HG02852 (cell line): ENCODE measurements around the gene HMOX2.

Experiments used
- ATAC-seq: cut with Tn5 transposase; IDR thresholded peaks from one replicate; pipeline ENCODE4 v1.9.1; 2021; ENCODE audit warnings: mild to moderate bottlenecking, moderate library complexity; ENCODE audit not compliant: unreplicated experiment

Gene HMOX2

DNA sequence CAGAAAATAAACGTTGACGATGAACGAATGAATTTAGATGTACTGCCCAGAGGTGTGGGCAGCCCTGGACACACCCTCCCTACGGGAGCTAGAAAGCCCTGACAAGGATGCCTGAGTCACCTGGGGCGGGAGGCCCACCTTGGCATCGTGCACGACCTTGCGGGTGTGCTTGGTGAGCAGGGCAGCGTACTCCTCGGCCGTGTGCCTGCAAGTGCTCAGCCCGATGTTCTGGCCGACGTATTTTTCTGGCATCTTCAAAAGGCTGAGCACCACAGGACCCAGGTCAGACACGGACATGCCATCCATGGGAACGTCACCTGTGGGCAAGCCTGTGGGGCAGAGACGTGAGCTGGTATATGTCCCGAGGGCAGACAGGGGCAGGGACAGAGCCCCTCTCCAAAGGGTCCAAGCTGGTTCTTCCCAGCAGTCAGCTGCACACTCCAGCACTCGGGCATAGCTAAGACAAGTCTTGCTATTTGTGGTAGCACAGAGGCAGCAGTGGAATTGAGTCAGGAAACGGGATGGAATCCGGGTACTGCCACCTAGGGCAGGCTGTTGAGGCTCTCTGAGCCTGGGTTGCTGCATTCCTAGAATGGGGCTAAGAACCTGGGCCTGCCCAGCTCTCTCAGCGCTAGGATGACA is 12.6 kb upstream of the HMOX2 start:
- ATAC-seq = no peak

DNA sequence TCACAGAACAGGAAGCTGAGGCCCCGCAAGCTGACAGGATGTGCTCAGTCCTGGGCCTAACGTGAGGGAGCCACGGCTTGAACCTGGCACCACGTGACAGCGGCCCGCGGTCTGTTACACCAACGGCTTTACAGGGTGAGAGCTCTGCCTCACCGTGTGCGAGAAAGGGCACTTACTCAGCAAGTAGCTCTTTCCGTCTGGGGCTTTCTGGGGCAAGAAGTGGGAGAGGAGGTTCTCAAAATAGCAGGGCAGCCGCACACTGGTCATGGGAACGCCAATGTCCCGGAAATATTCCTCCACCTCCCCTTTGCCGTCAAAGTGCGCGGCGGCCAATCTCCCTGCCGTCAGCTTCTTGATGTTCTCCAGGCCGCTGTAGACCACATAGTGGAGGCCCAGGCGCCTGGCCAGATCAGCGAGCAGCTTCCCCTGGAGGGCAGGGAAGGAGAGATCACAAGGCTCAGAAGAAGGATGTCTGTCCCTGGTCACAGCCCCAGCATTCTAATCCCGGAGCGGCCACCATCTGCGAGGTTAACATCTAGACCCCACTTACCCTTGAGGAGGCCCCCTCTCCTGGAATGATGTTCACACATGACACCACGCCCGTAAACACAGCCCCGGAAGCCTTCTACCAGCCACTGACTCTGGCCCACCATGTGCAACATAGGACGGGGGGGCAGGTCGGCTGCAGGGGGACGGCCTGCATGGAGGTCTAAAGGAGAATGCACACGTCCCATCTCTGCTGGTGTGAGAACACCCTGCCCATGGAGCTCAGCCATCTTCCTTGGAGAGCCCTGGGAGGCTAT is 10.0 kb upstream of the HMOX2 start:
- no peak for ATAC-seq

DNA sequence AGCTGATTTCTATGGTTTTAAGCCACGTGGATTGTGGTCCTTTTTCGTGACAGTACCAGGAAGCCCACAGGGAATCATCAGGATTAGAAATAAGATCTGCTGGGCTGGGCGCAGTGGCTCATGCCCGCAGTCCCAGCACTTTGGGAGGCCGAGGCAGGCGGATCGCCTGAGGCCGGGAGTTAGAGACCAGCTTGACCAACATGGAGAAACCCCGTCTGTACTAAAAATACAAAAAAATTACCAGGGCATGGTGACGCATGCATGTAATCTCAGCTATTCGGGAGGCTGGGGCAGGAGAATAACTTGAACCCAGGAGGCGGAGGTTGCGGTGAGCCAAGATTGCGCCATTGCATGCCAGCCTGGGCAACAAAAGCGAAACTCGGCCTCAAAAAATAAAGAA is 8.3 kb upstream of the HMOX2 start:
- no peak for ATAC-seq

DNA sequence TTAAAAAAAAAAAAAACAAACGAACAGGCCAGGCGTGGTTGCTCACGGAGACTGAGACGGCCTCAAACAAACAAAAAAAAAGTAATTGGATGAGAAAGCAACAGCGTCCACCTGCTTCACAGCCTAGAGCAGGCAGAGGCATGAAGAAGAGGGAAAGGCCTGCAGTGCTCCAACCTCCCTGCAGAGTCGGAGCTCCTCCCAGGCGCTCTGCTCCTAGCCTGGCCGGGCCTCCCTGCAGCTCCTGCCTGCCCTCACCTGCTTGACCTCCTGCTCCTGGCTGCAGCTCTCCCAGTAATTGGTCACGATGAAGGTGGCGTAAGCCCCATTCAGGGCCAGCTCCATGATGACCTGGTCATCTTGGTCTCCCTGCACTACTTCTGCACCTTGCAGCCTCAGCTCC is 7.2 kb upstream of the HMOX2 start:
- ATAC-seq = no peak

DNA sequence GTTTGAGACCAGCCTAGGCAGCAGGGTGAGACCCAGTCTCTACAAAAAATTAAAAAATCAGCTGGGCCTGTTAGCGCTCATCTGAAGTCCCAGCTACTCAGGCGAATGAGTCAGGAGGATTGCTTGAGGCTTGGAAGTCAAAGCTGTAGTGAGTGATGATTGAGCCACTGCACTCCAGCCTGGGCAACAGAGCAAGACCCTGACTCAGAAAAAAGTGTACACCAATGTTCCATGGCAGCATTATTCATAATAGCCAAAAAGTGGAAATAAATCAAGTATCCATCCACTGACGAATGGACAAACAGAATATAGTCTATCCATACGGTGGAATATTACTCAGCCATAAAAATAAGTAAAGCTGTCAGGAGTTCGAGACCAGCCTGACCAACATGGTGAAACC is 4.3 kb upstream of the HMOX2 start:
- ATAC-seq = no peak

DNA sequence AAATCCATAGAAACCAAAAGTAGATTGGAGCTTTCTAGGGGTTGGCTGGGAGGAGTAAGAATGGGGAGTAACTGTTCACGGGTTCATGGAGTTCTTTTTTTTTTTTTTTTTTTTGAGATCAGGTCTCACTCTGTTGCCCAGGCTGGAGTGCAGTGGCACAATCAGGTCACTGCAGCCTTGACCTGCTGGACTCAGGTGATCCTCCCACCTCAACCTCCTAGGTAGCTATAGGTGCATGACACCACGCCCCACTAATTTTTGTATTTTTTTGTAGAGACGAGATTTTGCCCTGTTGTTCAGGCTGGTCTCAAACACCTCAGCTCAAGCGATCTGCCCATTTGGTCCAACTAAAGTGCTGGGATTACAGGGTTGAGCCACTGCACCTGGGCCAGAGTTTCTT is 3.3 kb upstream of the HMOX2 start:
- no peak for ATAC-seq

DNA sequence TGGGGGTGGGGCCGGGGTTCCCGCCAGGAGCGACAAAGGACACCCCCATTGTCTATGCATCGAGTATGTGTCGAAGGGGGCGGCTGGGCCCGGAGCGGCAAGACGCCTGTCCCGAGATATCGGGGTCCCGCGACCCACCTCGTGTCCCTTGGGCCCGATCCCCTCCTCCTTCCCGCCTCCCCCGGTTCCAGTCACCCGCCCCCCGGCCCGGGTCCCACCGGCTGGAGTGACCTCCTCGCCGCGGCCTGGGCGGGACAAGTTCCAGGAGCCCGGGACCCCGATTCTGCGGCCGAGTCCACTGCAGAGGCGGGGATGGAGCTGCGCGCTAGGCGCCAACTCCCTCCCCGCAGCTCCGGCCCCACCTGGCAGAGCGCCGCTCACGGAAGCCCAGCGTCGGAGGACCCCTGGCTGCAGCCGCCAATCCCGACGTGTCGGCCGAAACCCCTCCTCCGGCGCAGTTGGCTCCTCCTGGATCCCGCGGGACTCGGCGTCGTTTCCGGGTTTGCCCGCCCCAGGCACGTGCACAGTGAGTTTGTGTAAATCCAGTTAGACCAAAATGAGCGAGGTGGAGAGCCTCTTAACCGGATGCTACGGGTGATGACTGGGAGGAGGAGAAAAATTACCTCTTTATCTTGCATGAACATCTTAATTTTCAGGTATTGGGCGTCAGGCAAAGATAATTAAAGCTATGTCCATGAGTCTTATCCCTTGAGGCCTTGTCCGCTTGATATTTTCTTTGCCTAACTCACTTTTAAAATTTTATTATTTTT is 1.8 kb upstream of the HMOX2 start, which contains the start of gene NMRAL1:
Gene NMRAL1, minus strand, starts transcription at position 434 of the 770 bp plus-strand sequence. CDS start 493 bp downstream, outside the sequence.
- ATAC-seq = no peak

DNA sequence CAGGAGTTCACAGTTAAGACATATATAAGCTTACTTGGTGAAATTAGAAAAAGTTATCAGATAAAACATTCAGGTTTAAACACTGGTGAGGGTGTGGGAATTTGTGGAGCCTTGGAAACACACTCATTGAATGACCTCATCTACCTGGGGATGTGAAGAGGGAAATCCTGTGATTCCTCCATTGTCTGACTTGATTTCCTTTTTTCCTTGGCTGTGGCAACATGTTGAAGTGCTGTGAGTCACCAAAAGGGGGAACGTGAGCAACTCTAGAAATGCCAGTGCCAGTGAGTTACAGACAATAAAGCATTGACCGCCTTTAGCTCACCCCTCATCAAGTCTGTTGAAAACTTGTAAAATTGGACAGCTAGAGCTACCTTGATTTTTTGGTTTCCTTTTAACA is 1.8 kb downstream of the HMOX2 start:
- ATAC-seq = no peak

DNA sequence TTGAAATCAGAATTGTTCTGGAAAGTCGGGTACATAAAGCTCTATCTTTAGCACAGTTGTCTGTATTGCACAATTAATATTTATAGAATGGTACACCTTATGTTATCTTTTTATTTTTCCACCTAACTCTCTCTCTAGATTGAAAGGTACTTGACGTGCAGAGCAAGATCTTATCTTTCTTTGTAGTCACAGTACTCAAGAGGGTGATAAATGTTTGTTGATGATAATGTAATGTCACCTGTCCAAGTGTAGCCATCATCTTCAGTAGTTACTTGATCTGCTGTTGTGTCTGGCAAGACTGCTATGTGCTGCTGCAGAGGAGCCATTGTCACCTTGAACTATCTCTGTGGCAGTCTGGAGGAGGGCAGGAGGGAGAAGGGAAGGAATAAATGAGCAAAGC is 5.3 kb downstream of the HMOX2 start:
- no peak for ATAC-seq

DNA sequence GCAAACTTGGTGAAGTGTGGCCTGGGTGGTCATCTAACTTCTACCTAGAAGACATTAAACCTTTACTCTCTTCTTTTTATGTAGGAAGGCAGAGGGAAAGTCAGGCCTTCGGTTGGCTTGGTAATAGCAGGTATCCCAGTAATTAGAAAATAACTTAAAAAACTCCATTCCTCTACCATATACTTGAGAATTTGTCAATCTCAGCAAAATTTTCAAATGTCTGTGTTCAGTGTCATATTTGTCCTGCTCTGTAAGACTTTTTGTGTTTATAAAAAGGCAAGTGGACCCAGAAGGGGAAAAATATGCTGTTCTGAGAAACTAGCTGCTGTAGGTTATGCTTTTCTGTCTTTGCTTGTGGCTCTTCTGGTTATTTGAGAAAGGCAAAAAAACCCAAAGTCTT is 5.8 kb downstream of the HMOX2 start:
- no peak for ATAC-seq

DNA sequence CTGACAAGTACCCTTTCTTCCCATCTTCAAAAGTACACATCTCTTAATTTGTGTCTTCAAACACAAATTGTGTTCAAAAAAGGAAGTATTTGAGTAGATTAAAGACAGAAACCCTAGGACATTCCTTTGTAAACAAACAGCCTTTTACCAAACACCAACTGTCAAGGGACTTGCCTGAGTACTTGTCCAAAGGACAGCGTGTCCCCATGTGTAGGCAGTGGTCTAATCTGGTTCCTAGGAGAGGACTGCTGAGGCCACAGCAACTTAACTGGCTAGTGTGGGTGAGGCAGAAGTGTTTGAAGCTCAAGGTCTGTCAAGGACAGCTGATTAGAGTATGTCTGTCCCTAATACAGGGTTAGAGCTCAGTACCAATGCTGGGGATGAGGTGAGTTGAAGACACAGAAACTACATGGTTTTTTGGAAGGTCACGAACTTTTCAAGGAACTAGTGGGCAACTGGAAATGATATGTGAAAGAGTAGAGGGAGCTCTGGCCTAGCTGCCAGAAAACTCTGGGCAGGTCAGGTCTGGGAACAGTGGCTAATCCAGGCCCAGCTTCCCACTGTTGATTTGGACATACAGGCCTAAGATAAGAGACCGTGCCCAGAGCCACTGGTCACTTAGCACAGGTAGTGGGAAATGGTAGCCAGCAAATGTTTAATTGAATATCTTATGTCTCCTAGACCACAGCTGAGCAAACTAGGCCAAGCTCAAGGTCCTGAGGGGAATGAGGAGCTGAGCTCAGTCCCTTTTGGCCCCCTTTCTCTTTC is 10.1 kb downstream of the HMOX2 start:
- ATAC-seq = no peak

DNA sequence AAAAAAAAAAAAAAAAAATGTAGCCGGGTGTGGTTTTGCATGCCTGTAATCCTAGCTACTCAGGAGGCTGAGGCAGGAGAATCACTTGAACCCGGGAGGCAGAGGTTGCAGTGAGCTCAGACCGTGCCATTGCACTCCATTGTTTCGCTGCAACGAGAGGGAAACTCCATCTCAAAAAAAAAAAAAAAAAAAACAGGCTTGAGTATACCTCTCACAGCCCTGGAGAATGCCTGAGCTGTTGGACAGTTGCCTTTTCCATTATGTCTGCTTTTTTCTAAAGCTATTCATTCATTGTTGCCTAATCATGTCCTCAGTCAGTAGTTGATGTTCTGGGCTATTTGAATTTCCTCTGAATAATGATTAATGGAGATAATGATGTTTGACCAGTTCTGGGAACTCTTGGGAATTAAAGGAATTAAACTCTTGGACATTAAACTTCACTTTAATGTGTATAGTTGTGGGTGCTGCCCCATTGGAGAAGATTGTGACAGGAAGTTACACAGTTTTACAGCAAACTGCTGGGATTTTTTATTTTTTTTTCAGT is 11.8 kb downstream of the HMOX2 start:
- no peak for ATAC-seq

DNA sequence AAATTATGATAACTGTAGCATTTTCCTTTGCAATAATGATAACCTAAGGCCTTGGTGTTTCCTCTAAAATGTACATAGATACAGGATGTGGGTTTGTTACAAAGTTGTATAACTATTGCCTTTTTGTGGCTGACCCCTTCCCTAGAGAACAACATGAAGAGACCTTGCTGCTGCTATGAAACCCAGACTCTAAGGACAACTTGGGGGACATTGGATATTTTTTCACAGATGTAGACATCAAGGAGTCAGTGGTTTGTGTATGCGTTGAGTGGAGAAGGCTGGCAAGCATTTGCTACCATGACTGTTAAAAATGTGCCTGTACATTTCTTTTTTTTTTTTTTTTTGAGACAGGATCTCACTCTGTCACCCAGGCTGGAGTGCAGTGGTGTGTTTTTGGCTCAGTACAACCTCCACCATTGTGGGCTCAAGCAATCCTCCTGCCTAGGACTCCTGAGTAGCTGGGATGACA is 12.3 kb downstream of the HMOX2 start:
- ATAC-seq = no peak

DNA sequence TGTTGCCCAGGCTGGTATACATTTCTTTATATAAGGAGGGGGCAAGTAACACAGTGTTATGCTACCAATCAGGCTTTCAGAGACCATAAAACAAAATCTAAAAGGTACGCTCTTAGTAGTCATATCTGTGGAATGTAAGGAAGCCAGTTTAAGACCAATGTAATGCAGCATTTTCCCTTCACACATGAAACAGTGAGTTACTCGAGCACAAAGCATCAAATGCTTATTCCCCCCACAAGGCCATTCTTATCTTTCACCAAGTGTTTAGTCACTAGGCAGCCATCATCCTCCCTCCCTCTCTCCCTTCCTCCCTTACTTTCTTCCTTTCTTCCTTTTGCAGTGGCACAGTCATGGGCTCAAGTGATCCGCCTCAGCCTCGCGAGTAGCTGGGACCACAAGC is 12.8 kb downstream of the HMOX2 start:
- no peak for ATAC-seq

DNA sequence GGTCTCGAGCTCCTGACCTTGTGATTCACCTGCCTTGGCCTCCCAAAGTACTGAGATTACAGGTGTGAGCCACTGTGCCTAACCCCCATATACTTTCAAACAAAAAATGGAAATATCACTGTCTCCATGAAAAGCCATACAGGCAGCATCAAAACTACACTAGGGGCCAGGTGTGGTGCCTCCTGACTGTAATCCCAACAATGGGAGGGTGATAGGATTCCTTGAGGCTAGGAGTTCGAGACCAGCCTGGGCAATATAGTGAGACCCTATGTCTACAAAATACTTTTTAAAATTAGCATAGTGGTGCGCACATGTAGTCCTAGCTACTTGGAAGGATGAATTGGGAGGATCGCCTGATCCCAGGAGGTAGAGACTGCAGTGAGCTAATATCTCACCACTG is 15.7 kb downstream of the HMOX2 start:
- no peak for ATAC-seq

DNA sequence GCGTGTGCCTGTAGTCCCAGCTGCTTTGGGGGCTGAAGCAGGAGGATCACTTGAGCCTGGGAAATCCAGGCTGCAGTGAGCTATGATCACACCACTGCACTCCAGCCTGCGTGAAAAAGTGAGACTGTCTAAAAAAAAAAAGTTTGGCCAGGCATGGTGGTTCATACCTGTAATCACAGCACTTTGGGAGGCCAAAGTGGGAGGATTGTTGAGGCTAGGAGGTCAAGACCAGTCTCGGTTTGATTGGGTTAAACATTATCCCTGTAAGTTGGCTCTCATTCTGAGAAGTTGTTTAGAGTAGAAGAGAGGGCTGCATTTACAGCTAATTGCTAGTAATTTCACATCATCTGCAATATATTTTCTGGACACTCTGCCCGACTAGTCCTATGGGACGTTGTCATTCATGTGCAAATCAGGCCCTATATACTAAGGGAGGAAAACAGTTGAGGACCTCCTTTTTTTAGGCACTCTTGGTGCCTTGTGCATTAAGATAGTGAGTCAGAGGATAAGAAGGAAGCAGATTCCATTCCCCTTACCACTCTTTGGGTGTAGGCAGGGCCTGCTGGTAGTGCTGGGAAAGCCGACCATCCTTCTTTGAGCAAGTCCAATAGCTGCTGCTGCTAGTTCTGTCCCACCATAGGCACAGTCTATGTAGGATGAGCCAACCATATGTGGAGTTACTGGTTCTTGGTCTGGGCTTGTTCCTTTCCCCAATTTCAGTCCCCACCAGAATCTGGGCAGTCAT is 18.7 kb downstream of the HMOX2 start:
- no peak for ATAC-seq

DNA sequence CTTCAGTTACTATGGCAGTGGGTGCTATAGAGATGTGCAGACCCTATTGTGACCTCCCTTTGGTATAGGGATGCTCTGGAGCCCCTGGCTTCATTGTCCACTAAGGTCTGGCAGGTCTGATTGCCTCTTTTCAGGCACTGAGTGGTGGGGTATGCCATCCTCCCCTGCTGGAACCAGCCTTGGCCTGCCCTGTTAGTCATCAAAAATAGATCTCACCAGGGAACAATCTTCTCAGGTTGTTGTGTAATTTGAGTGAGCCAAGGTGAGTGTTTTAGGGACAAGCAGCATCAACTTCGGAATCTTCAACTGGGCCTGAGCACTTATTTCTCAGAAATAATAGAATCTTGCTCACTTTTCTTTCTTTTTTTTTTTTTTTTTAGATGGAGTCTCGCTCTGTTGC is 19.6 kb downstream of the HMOX2 start:
- ATAC-seq = no peak

DNA sequence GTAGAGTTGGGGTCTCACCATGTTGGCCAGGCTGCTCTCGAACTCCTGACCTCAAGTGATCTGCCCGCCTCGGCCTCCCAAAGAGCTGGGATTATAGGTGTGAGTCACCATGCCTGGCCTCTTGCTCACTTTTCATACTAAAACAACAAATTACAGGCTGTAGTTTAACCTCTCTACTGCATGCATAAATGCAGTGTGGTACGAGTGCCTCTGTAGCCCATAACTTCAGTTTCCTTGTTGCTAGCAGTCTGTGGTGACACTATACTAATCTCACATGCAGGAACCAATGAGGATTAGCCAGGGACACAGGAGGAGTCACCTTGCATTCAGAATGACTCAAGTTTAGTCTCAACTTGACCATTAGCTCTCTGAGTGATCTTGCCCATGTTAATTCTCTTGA is 20.1 kb downstream of the HMOX2 start:
- ATAC-seq = no peak

DNA sequence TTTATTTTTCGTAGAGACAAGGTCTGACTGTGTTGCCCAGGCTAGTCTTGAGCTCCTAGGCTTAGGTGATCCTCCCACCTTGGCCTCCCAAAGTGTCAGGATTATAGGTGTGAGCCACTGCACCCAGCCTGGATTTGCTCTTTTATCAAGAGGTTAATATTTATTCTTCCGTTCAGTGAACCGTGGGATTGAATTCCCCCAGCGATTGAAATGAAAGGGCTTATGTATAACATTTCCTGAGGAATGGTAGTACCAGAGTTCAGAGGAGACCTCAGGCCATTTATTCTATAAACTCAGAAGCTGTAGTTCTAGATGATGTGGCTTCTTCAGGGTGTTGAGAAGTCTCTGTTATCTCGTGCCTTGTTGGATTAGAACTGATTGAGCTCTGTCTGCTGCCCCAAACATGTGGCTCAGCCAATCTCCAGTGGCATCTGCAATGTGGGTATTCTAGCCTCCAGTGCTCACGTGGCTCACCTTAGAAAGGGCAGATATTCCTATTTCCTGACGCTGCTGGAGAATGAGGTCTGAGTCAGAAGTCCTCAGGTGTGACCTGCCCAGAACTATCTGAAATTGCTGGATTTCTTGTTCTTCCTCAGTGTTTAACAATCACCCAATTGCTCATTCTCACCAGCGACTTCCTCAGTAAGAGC is 22.5 kb downstream of the HMOX2 start:
- no peak for ATAC-seq

DNA sequence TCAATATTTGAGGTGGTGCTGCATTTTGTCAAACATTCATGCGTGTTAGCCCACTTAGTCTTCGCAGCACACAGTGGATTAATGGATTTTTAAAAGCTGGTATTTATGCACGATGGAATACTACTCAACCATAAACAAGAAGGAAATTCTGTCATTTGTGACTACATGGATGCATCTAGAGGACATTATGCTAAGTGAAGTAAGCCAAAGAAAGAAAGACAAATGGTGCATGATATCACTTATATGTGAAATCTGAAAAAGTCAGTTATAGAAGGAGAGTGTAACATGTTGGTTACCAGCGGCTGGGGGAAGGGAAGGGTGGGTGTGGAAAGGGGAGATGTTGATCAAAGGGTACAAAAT is 23.0 kb downstream of the HMOX2 start:
- no peak for ATAC-seq
